K562 (cell line): ENCODE data around the gene PCDHGA8. TPM values are rescaled to one million over a fixed set of nuclear protein-coding genes. Genes with fewer than 3 reads are reported as not detected.

Experiments used
- ATAC-seq: fragments of 200-7000 bp; cut with Tn5 transposase; 3 replicates; pipeline ENCODE4 v1.9.1; 2020; ENCODE audit warnings: moderate library complexity
- BruUV-seq: library from RNA; stranded (reverse); fragments of 400-500 nt; replicated peaks from 2 replicates; lab custom pipeline; 2021; lab: Mats Ljungman, UMichigan
- CTCF ChIA-PET: fragments of 300-600 bp; formaldehyde crosslinking; extraction: SDS; loops from one replicate; lab custom pipeline; 2021; ENCODE audit warnings: low intra/inter-chr PET ratio; lab: Yijun Ruan, JAX
- POLR2A ChIA-PET: fragments of 300-600, 350-650 bp; sonication (Branson Sonifier 250); formaldehyde crosslinking; extraction: SDS; loops from one replicate; lab custom pipeline; 2021; ENCODE audit warnings: antibody characterized with exemption, inconsistent platforms; lab: Yijun Ruan, JAX
- DNase-seq, 4 experiments: peaks; one replicate each; pipeline versions ENCODE4 v3.0.0 to v3.0.0-alpha.2; 2011 to 2018; ENCODE audit warnings: low spot score in 3 of 4, mixed read lengths in 3 of 4; ENCODE audit errors: extremely low read depth in 1 of 4
- FAIRE-seq: peaks from 2 replicates; lab custom pipeline; 2011; peaks lifted over from hg19 to GRCh38; lab: Jason Lieb, UNC
- H2AFZ ChIP-seq: 2 replicates; pipeline ENCODE4 v1.6.0; 2011; ENCODE audit warnings: low read depth, low read length, control low read depth, inconsistent platforms
- H3K27ac ChIP-seq: fragments of 200-600 bp; 3 replicates; pipeline ENCODE4 v1.8.0; 2011; ENCODE audit warnings: low read depth, mild to moderate bottlenecking, control low read depth, inconsistent platforms, low read length, moderate library complexity, mixed read lengths; ENCODE audit errors: extremely low read depth
- H3K27me3 ChIP-seq, 2 experiments: fragments of 300-600 bp in 1 of 2; 2 replicates in 1 of 2; 3 replicates in 1 of 2; pipeline versions ENCODE4 v1.6.0 to v1.8.0; 2011; ENCODE audit warnings: inconsistent platforms in 2 of 2, low read length in 2 of 2, mild to moderate bottlenecking in 1 of 2, mixed read lengths in 1 of 2, moderate library complexity in 1 of 2; ENCODE audit not compliant: control insufficient read depth in 2 of 2, insufficient read depth in 2 of 2
- H3K36me3 ChIP-seq: fragments of 300-600 bp; 3 replicates; pipeline ENCODE4 v1.8.0; 2011; ENCODE audit warnings: mild to moderate bottlenecking, low read length, inconsistent platforms; ENCODE audit not compliant: control insufficient read depth, insufficient read depth
- H3K4me1 ChIP-seq, 2 experiments: fragments of 200-600 bp in 1 of 2; replicated peaks in 1 of 2; 2 replicates in 1 of 2; 3 replicates in 1 of 2; pipeline versions ENCODE4 v1.5.1 to v1.8.0; 2011; ENCODE audit warnings: inconsistent platforms in 2 of 2, low read length in 2 of 2, mild to moderate bottlenecking in 1 of 2, mixed read lengths in 1 of 2, moderate library complexity in 1 of 2; ENCODE audit not compliant: control insufficient read depth in 2 of 2, insufficient read depth in 2 of 2
- H3K4me2 ChIP-seq: 2 replicates; pipeline ENCODE4 v1.6.1; 2011; ENCODE audit warnings: low read length, control low read depth, inconsistent platforms, mixed read lengths; ENCODE audit not compliant: insufficient read depth
- H3K4me3 ChIP-seq: fragments of 200-600 bp; sonication (generic), shearing (Covaris generic); 2 replicates; pipeline ENCODE4 v1.5.1; 2016; ENCODE audit warnings: control low read depth, inconsistent platforms
- H3K79me2 ChIP-seq: fragments of 200-600 bp; 3 replicates; pipeline ENCODE4 v1.8.0; 2011; ENCODE audit warnings: low read length, inconsistent platforms; ENCODE audit not compliant: control insufficient read depth, insufficient read depth
- H3K9ac ChIP-seq, 2 experiments: 2 replicates each; pipeline versions ENCODE4 v1.6.0 to v1.6.1; 2011; ENCODE audit warnings: low read depth in 2 of 2, low read length in 2 of 2, control low read depth in 1 of 2, inconsistent platforms in 1 of 2, mild to moderate bottlenecking in 1 of 2, mixed read lengths in 1 of 2; ENCODE audit not compliant: insufficient read depth in 1 of 2
- H3K9me1 ChIP-seq: one replicate; pipeline ENCODE4 v1.6.0; 2011; ENCODE audit warnings: inconsistent platforms, mild to moderate bottlenecking, low read length, moderate library complexity; ENCODE audit not compliant: control insufficient read depth, insufficient read depth
- H3K9me3 ChIP-seq: replicated peaks from 2 replicates; pipeline ENCODE4 v1.5.1; 2011; ENCODE audit warnings: low read depth, low read length, inconsistent platforms; ENCODE audit not compliant: control insufficient read depth, insufficient read depth
- H4K20me1 ChIP-seq: replicated peaks from 2 replicates; pipeline ENCODE4 v1.6.1; 2011; ENCODE audit warnings: low read length, inconsistent platforms, mixed read lengths; ENCODE audit not compliant: control insufficient read depth, insufficient read depth
- BHLHE40 ChIP-seq: IDR thresholded peaks from 2 replicates; pipeline ENCODE4 v1.6.1; 2011; ENCODE audit warnings: low read length, improper control_type of control experiment
- BRD4 ChIP-seq: fragments of 200-600 bp; sonication (generic); IDR thresholded peaks from 2 replicates; pipeline ENCODE4 v1.6.1; 2017; ENCODE audit warnings: inconsistent platforms
- BRF2 ChIP-seq: IDR thresholded peaks from 3 replicates; pipeline ENCODE4 v1.6.1; 2011; ENCODE audit warnings: borderline replicate concordance, mild to moderate bottlenecking; ENCODE audit not compliant: insufficient read length, insufficient read depth
- CEBPZ ChIP-seq: fragments of 150-350 bp; IDR thresholded peaks from 2 replicates; pipeline ENCODE4 v1.6.1; 2014; ENCODE audit warnings: low read depth, mild to moderate bottlenecking, low read length, borderline replicate concordance
- FOXK1 ChIP-seq: sonication (generic); formaldehyde crosslinking; IDR thresholded peaks from 2 replicates; pipeline ENCODE4 v1.8.0; 2022; ENCODE audit warnings: missing genetic modification reagents, mild to moderate bottlenecking, borderline replicate concordance
- IRF9 ChIP-seq: fragments of 450-650 bp; IDR thresholded peaks from 2 replicates; pipeline ENCODE4 v1.6.1; 2016; ENCODE audit warnings: missing biosample characterization, missing genetic modification characterization
- KDM4B ChIP-seq, 2 experiments: fragments of 450-650 bp in 1 of 2; sonication (generic) in 1 of 2; IDR thresholded peaks; 2 replicates each; pipeline ENCODE4 v1.6.1; 2016 to 2017; ENCODE audit warnings: borderline replicate concordance in 2 of 2, antibody characterized with exemption in 1 of 2, low read depth in 1 of 2, mild to moderate bottlenecking in 1 of 2
- NELFE ChIP-seq: IDR thresholded peaks from 2 replicates; pipeline ENCODE4 v1.6.1; 2011; ENCODE audit warnings: mild to moderate bottlenecking; ENCODE audit not compliant: insufficient read depth, insufficient read length
- POLR2G ChIP-seq: fragments of 200-400 bp; formaldehyde crosslinking; IDR thresholded peaks from 2 replicates; pipeline ENCODE4 v1.6.1; 2017; ENCODE audit warnings: low read depth, mild to moderate bottlenecking, antibody characterized with exemption, low read length, moderate library complexity
- RFX5 ChIP-seq: IDR thresholded peaks from 2 replicates; pipeline ENCODE4 v1.6.1; 2011; ENCODE audit warnings: low read depth, mild to moderate bottlenecking, improper control_type of control experiment, low read length
- SP1 ChIP-seq: sonication (generic); formaldehyde crosslinking; IDR thresholded peaks from 2 replicates; pipeline ENCODE4 v1.8.1; 2022; ENCODE audit warnings: mild to moderate bottlenecking, missing genetic modification reagents
- THRB ChIP-seq: fragments of 450-650 bp; formaldehyde crosslinking; conservative IDR thresholded peaks from 2 replicates; pipeline ENCODE4 v1.4.0; 2022; ENCODE audit warnings: mild to moderate bottlenecking, missing genetic modification characterization
- ZBTB12 ChIP-seq: fragments of 250-450 bp; sonication (Bioruptor Pico); IDR thresholded peaks from 2 replicates; pipeline ENCODE4 v1.4.0; 2020
- WGBS: fragments of 100-300 bp; shearing (Covaris generic); methylation state at CpG from one replicate; pipeline ENCODE4 v1.1.6; 2016; ENCODE audit warnings: low coverage, mixed read lengths; ENCODE audit not compliant: insufficient coverage; ENCODE audit errors: missing lambda C conversion rate; 5-methylcytosine and 5-hydroxymethylcytosine counted together
- in situ Hi-C: fragments of 300-500 bp; cut with MboI; formaldehyde crosslinking; loops from 4 replicates; pipeline ENCODE4 v1.15.0; 2018; ENCODE audit warnings: inconsistent platforms, mixed read lengths
- intact Hi-C: fragments of 100-400 bp; cut with micrococcal nuclease; formaldehyde crosslinking; loops from 2 replicates; pipeline ENCODE4 v1.14.2; 2022
- polyA plus RNA-seq, 8 experiments: library from polyadenylated mRNA; depleted of rRNA in 4 of 8; stranded (reverse) in 5 of 8; unstranded in 3 of 8; fragments of >200 nt; fragmentation: Nextera tagmentation in 2 of 8; fragmentation: Illumina TruSeq in 1 of 8; extraction: Ambion mirVana in 2 of 8; extraction: Trizol in 1 of 8; gene quantifications; 2 replicates each; pipeline versions ENCODE4 v1.2.1 to v1.2.3, GENCODE V29; 2011 to 2014; ENCODE audit warnings: inconsistent platforms in 1 of 8, missing spikeins in 1 of 8
- total RNA-seq, 7 experiments: library from RNA; depleted of rRNA in 6 of 7; stranded (reverse); fragments of >200 nt in 6 of 7; fragmentation: Illumina TruSeq in 2 of 7; extraction: Trizol in 2 of 7; gene quantifications; 2 replicates each; pipeline versions ENCODE4 v1.2.1 to v1.2.3, GENCODE V29; 2011 to 2021; ENCODE audit warnings: low replicate concordance in 1 of 7

Gene PCDHGA8
- total and polyA plus RNA-seq, 9 of the 15 experiments (the other 6 are each of a cell fraction or from before 2014, with no cell fraction given): 0.04 to 0.11 (median 0.07) TPM; not detected in 2

GRCh38 chr5:141398608-141399007 lies 6.2 kb downstream of the PCDHGA8 start:
- Histone ChIP-seq H2AFZ (no peak overlapping the region), H3K27ac (no peak overlapping the region), H3K4me3 (no peak overlapping the region), H3K36me3 (no peaks in the 10 kb centered on the region), H3K79me2 (no peaks in the 10 kb centered on the region), H3K27me3 (peaks cover 0 to 33% of the 10 kb centered on the region in 2 experiments; a peak in 4 of 5 replicates), H3K9me3 (peaks cover 2% of the 10 kb centered on the region; the same call in 1 of the 2 replicates), H3K4me1 (peaks cover 0 to 11% of the 10 kb centered on the region in 2 experiments; a peak in 3 of 5 replicates), H4K20me1 (no peaks in the 10 kb centered on the region), H3K9ac (no peak overlapping the region), H3K4me2 (no peak overlapping the region), H3K9me1 (no peaks in the 10 kb centered on the region)
- 4% methylated on average over 15 of the region's 15 CpGs for WGBS
- POLR2A ChIA-PET: interaction anchor here (1.1 kb wide), 1 partner anchor 8 kb away, joined by 3 read pairs; no protein-coding TSS in a partner anchor
- no peak for DNase-seq
- intact Hi-C loops: no loop called here
- ATAC-seq: no peak
- BruUV-seq: no TSS peak
- no peak for FAIRE-seq
- CTCF ChIA-PET: no interaction called here
- in situ Hi-C loops: no loop called here
- TF ChIP-seq FOXK1 (CRISPR knock-in tag): no peak
- no peak for TF ChIP-seq BHLHE40
- TF ChIP-seq ZBTB12: no peak
- no peak for TF ChIP-seq BRF2
- no peak for TF ChIP-seq POLR2G
- no peak for TF ChIP-seq SP1
- TF ChIP-seq RFX5: no peak
- no peak for TF ChIP-seq IRF9
- no peak for TF ChIP-seq BRD4
- TF ChIP-seq THRB (CRISPR knock-in tag): no peak
- TF ChIP-seq CEBPZ: no peak
- no peak for TF ChIP-seq KDM4B (IDR thresholded peaks at IDR 0.05; ENCODE audit: borderline replicate concordance in 2 of 2, low read depth in 1 of 2)
- no peak for TF ChIP-seq NELFE
